Measurements from ENCODE around the gene FBXW10B.
"Not testable (repeated sequence)": the region's sequence is repeated elsewhere in the genome, so short reads cannot be mapped to it uniquely, and the experiment has no call there.

The FBXW10B gene

GRCh38 chr17:15619331-15620058, at the start of gene FBXW10B:
Gene FBXW10B (minus strand): TSS chr17:15619704. CDS start chr17:15619512, 192 bp downstream.
- not testable (repeated sequence) for DNase-seq

GRCh38 chr17:15663691-15664090, 44.2 kb upstream of the FBXW10B start:
- DNase-seq, result no peak

- DNase-seq, result no peak
Observed at GRCh38 chr17:15663176-15663575, 43.7 kb upstream of the FBXW10B start.

- DNase-seq, result no peak
Observed at GRCh38 chr17:15662681-15663080, 43.2 kb upstream of the FBXW10B start.

- peak; percentile 2 for DNase-seq
Observed at GRCh38 chr17:15660077-15660476, 40.6 kb upstream of the FBXW10B start.

- no peak for DNase-seq
Observed at GRCh38 chr17:15659663-15660062, 40.2 kb upstream of the FBXW10B start.

GRCh38 chr17:15659236-15659635, 39.7 kb upstream of the FBXW10B start:
- DNase-seq, result no peak

- no peak for DNase-seq
Observed at GRCh38 chr17:15658296-15658695, 38.8 kb upstream of the FBXW10B start.

GRCh38 chr17:15657868-15658267, 38.4 kb upstream of the FBXW10B start:
- DNase-seq, result no peak

GRCh38 chr17:15654886-15655561, 35.5 kb upstream of the FBXW10B start:
- DNase-seq, result no peak

GRCh38 chr17:15654401-15654800, 34.9 kb upstream of the FBXW10B start:
- DNase-seq, result not testable (repeated sequence)

GRCh38 chr17:15652960-15653359, 33.5 kb upstream of the FBXW10B start:
- DNase-seq, result no peak

GRCh38 chr17:15651583-15652110, 32.1 kb upstream of the FBXW10B start:
- peak; percentile 81 for DNase-seq

GRCh38 chr17:15650741-15651582, 31.5 kb upstream of the FBXW10B start:
- no peak for DNase-seq

GRCh38 chr17:15649861-15650421, 30.4 kb upstream of the FBXW10B start:
- no peak for DNase-seq

- no peak for DNase-seq
Observed at GRCh38 chr17:15648386-15648785, 28.9 kb upstream of the FBXW10B start.

GRCh38 chr17:15645942-15646312, 26.4 kb upstream of the FBXW10B start:
- DNase-seq, result peak; percentile 16

- DNase-seq, result peak; percentile 53
Observed at GRCh38 chr17:15645099-15645941, 25.8 kb upstream of the FBXW10B start.

GRCh38 chr17:15642505-15643251, 23.2 kb upstream of the FBXW10B start:
- not testable (repeated sequence) for DNase-seq

- not testable (repeated sequence) for DNase-seq
Observed at GRCh38 chr17:15642014-15642413, 22.5 kb upstream of the FBXW10B start.

GRCh38 chr17:15630930-15631453, 11.5 kb upstream of the FBXW10B start:
- not testable (repeated sequence) for DNase-seq

All from NCI-H2171 treated with DMSO at 0.1 percent for 48 hours (cell line).